ENCODE measurements around the gene COL24A1. TPM values are rescaled to one million over a fixed set of nuclear protein-coding genes. Genes with fewer than 3 reads are reported as not detected.
A peak's percentile ranks its signal among the peaks of the same experiment; 100 is the strongest.

Gene COL24A1
- total RNA-seq, 4 donors from 2014 or later, result 0.32 to 1.8 (median 0.72) TPM

GRCh38 chr1:85830837-85831236 lies 325.7 kb downstream of the COL24A1 start:
- no peak overlapping the region for H3K27ac ChIP-seq
- H3K36me3 ChIP-seq, result no peaks in the 10 kb centered on the region
- no peak for DNase-seq (ENCODE audit: low spot score in 2 of 2)
- no peaks in the 10 kb centered on the region for H3K9me3 ChIP-seq
- no peaks in the 10 kb centered on the region for H3K4me1 ChIP-seq
- WGBS, result 91% methylated on average over 8 of the region's 8 CpGs
- H3K4me3 ChIP-seq, result no peak overlapping the region
- TF ChIP-seq EP300 (IDR thresholded peaks at IDR 0.05) (no peak), CTCF (IDR thresholded peaks at IDR 0.05) (no peak)
- no peaks in the 10 kb centered on the region for H3K27me3 ChIP-seq

DNA sequence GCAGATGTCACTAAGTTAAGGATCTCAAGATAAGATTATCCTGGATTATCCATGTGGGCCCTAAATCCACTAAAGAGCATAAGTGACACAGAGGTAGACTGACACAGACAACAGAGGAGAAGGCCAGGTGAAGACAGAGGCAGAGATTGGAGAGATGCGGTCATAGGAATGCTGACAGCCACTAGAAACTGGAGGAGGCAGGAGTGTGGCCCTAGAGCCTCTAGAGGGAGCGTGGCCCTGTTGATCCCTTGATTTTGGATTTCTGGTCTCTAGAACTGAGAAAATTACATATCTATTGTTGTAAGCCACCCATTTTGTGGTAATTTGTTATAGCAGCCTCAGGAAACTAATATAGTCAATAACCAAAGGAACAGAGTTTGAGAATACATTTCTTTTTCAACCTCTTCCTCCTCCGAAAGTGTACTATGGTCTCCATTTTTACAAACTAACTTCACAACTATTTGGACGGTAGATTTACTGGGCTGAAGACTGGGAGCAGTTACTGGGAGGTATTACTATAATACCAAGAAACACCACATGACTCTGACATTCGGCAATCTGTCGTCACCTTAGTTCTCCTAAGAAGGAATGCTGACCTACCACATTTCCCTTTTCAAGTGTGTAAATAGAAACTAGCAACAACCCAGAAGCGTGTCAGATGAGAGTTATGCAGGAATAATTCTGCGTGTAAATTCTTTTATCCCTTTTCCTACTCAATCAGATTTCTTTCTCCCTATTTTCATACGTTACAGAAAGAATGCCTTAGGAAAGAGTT lies 332.3 kb downstream of the COL24A1 start:
- Histone ChIP-seq H3K4me3 (no peak overlapping the region), H3K4me1 (no peaks in the 10 kb centered on the region), H3K36me3 (no peaks in the 10 kb centered on the region), H3K27me3 (no peaks in the 10 kb centered on the region), H3K27ac (no peak overlapping the region), H3K9me3 (no peaks in the 10 kb centered on the region)
- WGBS, result 84% methylated on average over 9 of the region's 9 CpGs
- no peak for DNase-seq (ENCODE audit: low spot score in 2 of 2)
- TF ChIP-seq POLR2A (IDR thresholded peaks at IDR 0.05), result no peak
- no peak for TF ChIP-seq CTCF (IDR thresholded peaks at IDR 0.05)
- TF ChIP-seq EP300 (IDR thresholded peaks at IDR 0.05), result no peak
- no peak for TF ChIP-seq POLR2AphosphoS5 (IDR thresholded peaks at IDR 0.05)

DNA sequence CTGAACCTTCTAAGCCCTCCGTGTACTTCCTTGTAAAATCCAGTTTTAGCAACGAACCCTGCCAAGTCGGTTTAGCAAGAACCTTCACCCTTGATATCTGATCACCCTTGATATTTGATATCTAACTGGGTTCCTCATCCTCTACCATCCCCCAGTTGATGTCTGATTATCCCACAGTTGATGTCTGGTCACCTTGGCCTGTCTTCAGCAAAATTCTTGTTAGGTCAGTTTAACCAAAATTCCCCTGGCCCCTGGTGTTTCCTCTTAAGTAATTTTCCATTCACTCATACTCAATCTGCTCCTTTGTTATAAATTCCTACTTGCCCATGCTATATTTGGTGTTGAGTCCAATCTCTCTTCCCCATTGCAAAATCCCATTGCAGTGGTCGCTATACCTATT lies 333.9 kb downstream of the COL24A1 start:
- Histone ChIP-seq H3K4me3 (no peak overlapping the region), H3K9me3 (no peaks in the 10 kb centered on the region), H3K27ac (no peak overlapping the region), H3K27me3 (no peaks in the 10 kb centered on the region), H3K4me1 (no peaks in the 10 kb centered on the region), H3K36me3 (no peaks in the 10 kb centered on the region)
- no peak for DNase-seq (ENCODE audit: low spot score in 2 of 2)
- WGBS, result 81% methylated on average over 4 of the region's 4 CpGs
- TF ChIP-seq POLR2AphosphoS5 (IDR thresholded peaks at IDR 0.05) (no peak), POLR2A (IDR thresholded peaks at IDR 0.05) (no peak), CTCF (IDR thresholded peaks at IDR 0.05) (no peak), EP300 (IDR thresholded peaks at IDR 0.05) (no peak)

DNA sequence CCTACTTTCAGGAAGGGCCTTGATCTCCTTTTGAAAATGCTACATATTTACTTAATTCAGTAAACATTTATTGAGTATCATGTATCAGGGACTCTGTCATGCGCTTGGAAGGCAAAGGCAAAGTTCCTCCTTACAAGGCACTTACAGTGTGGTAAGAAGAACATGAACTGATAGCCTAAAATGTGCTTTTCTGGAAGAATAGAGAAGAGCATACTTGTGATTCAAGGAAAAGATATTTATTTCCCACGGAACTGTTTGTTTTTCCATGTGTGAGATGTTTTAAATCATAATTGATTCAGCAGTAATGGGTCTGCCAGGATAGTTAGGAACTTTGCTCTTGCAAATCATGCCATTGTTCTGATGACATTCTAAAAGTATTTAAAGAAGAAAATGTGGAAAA lies 338.2 kb downstream of the COL24A1 start:
- no peaks in the 10 kb centered on the region for H3K4me1 ChIP-seq
- H3K9me3 ChIP-seq, result no peaks in the 10 kb centered on the region
- no peaks in the 10 kb centered on the region for H3K36me3 ChIP-seq
- WGBS, result 44% methylated on average over 2 of the region's 2 CpGs
- H3K27me3 ChIP-seq, result no peaks in the 10 kb centered on the region
- H3K27ac ChIP-seq, result peak overlapping the region; percentile 61
- no peak overlapping the region for H3K4me3 ChIP-seq
- TF ChIP-seq POLR2AphosphoS5 (IDR thresholded peaks at IDR 0.05), result no peak
- TF ChIP-seq EP300 (IDR thresholded peaks at IDR 0.05), result no peak
- TF ChIP-seq CTCF (IDR thresholded peaks at IDR 0.05), result no peak
- no peak for TF ChIP-seq POLR2A (IDR thresholded peaks at IDR 0.05)
- no peak for DNase-seq (ENCODE audit: low spot score in 2 of 2)

DNA sequence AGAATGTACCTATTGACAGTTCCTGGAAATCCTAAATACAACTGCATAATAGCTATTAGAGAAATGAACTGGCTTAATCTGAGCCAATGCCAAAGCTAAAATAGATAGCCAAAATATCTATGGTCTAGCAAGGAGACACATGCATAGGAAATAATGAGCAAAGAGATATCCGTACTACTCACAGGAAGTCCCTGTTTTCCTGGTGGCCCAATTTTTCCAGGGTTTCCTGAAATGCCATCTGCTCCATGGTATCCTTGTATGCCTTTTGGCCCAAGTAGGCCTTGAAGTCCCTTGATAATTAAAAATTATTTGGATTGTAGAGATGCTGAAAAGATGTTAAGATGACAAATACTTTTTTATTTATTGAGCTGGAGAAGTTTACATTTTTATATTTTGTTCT lies 340.0 kb downstream of the COL24A1 start:
- 60% methylated on average over 1 of the region's 1 CpG for WGBS
- no peaks in the 10 kb centered on the region for H3K9me3 ChIP-seq
- no peak for TF ChIP-seq POLR2AphosphoS5 (IDR thresholded peaks at IDR 0.05)
- TF ChIP-seq EP300 (IDR thresholded peaks at IDR 0.05), result no peak
- no peak for TF ChIP-seq POLR2A (IDR thresholded peaks at IDR 0.05)
- TF ChIP-seq CTCF (IDR thresholded peaks at IDR 0.05), result no peak
- no peak for DNase-seq (ENCODE audit: low spot score in 2 of 2)
- no peak overlapping the region for H3K27ac ChIP-seq
- H3K4me3 ChIP-seq, result no peak overlapping the region
- no peaks in the 10 kb centered on the region for H3K27me3 ChIP-seq
- no peaks in the 10 kb centered on the region for H3K36me3 ChIP-seq
- H3K4me1 ChIP-seq, result no peaks in the 10 kb centered on the region
